Measurements from ENCODE around the gene CCND3. TPM values are rescaled to one million over a fixed set of nuclear protein-coding genes. Genes with fewer than 3 reads are reported as not detected.

The CCND3 gene
- total and polyA plus RNA-seq, 2 of the 8 experiments (the other 6 are each of a cell fraction or from before 2014, with no cell fraction given) = 30.6 to 32.9 TPM

DNA sequence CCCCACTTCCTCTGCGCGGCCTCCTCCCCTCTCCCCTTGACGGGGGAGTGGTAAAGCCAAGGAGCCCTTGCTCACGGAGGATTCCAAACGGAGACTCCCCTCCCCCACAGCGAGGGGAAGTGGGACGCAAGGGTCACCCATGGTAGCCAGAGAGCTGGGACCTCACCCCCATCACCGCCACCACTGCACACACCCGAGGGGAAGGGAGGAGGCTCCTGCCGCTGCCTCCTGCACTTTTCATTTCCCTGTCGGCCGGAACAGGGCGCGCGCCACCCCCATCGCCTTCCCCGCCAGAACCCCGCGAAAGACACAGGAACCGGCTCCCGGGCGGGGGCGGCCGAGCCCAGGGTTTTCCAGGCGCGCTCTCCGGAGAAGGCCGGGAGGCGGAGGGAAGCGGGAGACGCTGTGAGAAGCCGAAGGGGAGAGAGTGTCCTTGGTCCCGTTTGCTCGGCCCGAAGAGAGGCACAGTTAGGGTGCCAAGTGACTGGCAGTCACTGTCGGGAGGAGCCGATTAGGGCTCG, 789 bp downstream of the CCND3 start:
- Histone ChIP-seq H4K20me1 (replicated peaks in 1 of 2; ENCODE audit: control insufficient read depth in 1 of 2, insufficient read depth in 2 of 2, low read length in 2 of 2) (no peaks in the 10 kb centered on the region), H3K4me3 (ENCODE audit: extremely low read depth in 1 of 4, insufficient read depth in 2 of 4, low read depth in 3 of 4, low read length in 4 of 4) (peak overlapping the region; percentile 69 to 91 (median 84)), H3K36me3 (ENCODE audit: control insufficient read depth in 2 of 4, insufficient read depth in 4 of 4, low read length in 3 of 4) (peaks cover 0 to 2% (median 0%) of the 10 kb centered on the region in 4 experiments; a peak in 1 of 8 replicates), H3K14ac (ENCODE audit: insufficient read length) (no peak overlapping the region), H3K4ac (replicated peaks; ENCODE audit: insufficient read length, low read depth, low read length) (no peak overlapping the region), H3K27ac (ENCODE audit: low read depth, low read length) (no peak overlapping the region), H3K27me3 (replicated peaks in 1 of 4; ENCODE audit: control insufficient read depth in 3 of 4, extremely low read depth in 1 of 4, insufficient read depth in 3 of 4, low read length in 3 of 4) (no peaks in the 10 kb centered on the region), H4K91ac (replicated peaks; ENCODE audit: insufficient read length, low read length) (peak overlapping the region; percentile 36), H3K79me2 (ENCODE audit: control insufficient read depth in 1 of 2, insufficient read depth in 2 of 2, low read length in 2 of 2) (peaks cover 0 to 10% of the 10 kb centered on the region in 2 experiments; a peak in 1 of 4 replicates), H4K8ac (ENCODE audit: extremely low read depth, insufficient read depth, low read length) (no peak overlapping the region; the same call in 1 of the 2 replicates), H3K23me2 (ENCODE audit: low read depth, low read length) (peaks cover 17% of the 10 kb centered on the region), H3K56ac (replicated peaks; ENCODE audit: insufficient read length, low read depth, low read length) (peak overlapping the region; percentile 23), H3K23ac (ENCODE audit: insufficient read length) (no peak overlapping the region), H2BK15ac (ENCODE audit: low read length) (no peak overlapping the region), H2BK20ac (ENCODE audit: low read length) (0 out of 2 replicates have a peak overlapping the region, but pooled peaks have one; percentile 75), H4K5ac (ENCODE audit: insufficient read length, low read depth, low read length) (no peak overlapping the region), H2AFZ (ENCODE audit: low read length) (no peak overlapping the region), H3K9ac (replicated peaks in 1 of 4; ENCODE audit: extremely low read depth in 1 of 4, low read depth in 3 of 4, low read length in 3 of 4) (peak overlapping the region in 2 of 4 experiments; percentile 26 to 48; a peak in 4 of 7 replicates), H3K79me1 (ENCODE audit: low read depth, low read length) (peaks cover 2% of the 10 kb centered on the region; the same call in 1 of the 2 replicates), H2BK120ac (replicated peaks; ENCODE audit: low read depth, low read length) (no peak overlapping the region), H2BK12ac (ENCODE audit: low read depth, low read length) (peak overlapping the region; percentile 99; the same call in 1 of the 2 replicates), H3K18ac (ENCODE audit: extremely low read depth, low read length) (peak overlapping the region; percentile 55), H3K4me1 (replicated peaks in 1 of 4; ENCODE audit: control insufficient read depth in 3 of 4, insufficient read depth in 4 of 4, low read length in 3 of 4) (peaks cover 6 to 31% (median 23%) of the 10 kb centered on the region in 4 experiments), H2AK5ac (ENCODE audit: low read depth, low read length) (no peak overlapping the region), H3K4me2 (ENCODE audit: insufficient read depth in 1 of 2, low read depth in 2 of 2, low read length in 2 of 2) (peak overlapping the region; percentile 98 to 99), H3K9me3 (ENCODE audit: insufficient read depth in 2 of 2, low read depth in 1 of 2, low read length in 1 of 2) (no peaks in the 10 kb centered on the region), H2BK5ac (ENCODE audit: low read depth, low read length) (peak overlapping the region; percentile 63; the same call in 1 of the 2 replicates)
- ChIA-PET CTCF (ENCODE audit: partially characterized antibody) (interaction anchor here (0.6 to 13.7 kb wide), 11 partner anchors 8 to 606 kb away, joined by 3 to 219 read pairs (median 5); partner anchors contain the start of genes BYSL, MED20 and USP49), POLR2A (ENCODE audit: partially characterized antibody) (interaction anchor here (1.0 to 16.6 kb wide), 8 partner anchors 8 to 105 kb away, joined by 3 to 235 read pairs (median 6); partner anchors contain the start of genes BYSL, MED20 and TAF8)
- TF ChIP-seq PHF8 (conservative IDR thresholded peaks at IDR 0.05; ENCODE audit: low read depth, low read length) (0 out of 2 replicates have a peak, but pooled peaks have one; percentile 28), BACH1 (IDR thresholded peaks at IDR 0.05; ENCODE audit: low read length) (no peak), TEAD4 (IDR thresholded peaks at IDR 0.05; ENCODE audit: low read depth, low read length) (no peak), SIN3A (conservative IDR thresholded peaks at IDR 0.05 in 1 of 2, IDR thresholded peaks at IDR 0.05 in 1 of 2; ENCODE audit: low read depth in 1 of 2, low read length in 2 of 2) (peak in 1 of 2 experiments; percentile 57; a peak in 2 of 4 replicates), ASH2L (IDR thresholded peaks at IDR 0.05; ENCODE audit: low read length) (peak; percentile 68), RBBP5 (IDR thresholded peaks at IDR 0.05; ENCODE audit: borderline replicate concordance, low read depth, low read length) (0 out of 2 replicates have a peak, but pooled peaks have one; percentile 26)
- TF ChIP-seq, protein P1, sequence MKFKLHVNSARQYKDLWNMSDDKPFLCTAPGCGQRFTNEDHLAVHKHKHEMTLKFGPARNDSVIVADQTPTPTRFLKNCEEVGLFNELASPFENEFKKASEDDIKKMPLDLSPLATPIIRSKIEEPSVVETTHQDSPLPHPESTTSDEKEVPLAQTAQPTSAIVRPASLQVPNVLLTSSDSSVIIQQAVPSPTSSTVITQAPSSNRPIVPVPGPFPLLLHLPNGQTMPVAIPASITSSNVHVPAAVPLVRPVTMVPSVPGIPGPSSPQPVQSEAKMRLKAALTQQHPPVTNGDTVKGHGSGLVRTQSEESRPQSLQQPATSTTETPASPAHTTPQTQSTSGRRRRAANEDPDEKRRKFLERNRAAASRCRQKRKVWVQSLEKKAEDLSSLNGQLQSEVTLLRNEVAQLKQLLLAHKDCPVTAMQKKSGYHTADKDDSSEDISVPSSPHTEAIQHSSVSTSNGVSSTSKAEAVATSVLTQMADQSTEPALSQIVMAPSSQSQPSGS (IDR thresholded peaks at IDR 0.05; ENCODE audit: low read length) = no peak
- TF ChIP-seq, protein P2, sequence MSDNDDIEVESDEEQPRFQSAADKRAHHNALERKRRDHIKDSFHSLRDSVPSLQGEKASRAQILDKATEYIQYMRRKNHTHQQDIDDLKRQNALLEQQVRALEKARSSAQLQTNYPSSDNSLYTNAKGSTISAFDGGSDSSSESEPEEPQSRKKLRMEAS (IDR thresholded peaks at IDR 0.05) = 0 out of 2 replicates have a peak, but pooled peaks have one; percentile 2
- DNase-seq (ENCODE audit: low read depth in 1 of 2, low spot score in 2 of 2) (peak in 1 of 2 experiments; percentile 74), FAIRE-seq (no peak)
- WGBS, 2 experiments (ENCODE audit: extremely low coverage in 1 of 2, insufficient coverage in 1 of 2, insufficient read length in 1 of 2, insufficient replicate concordance in 2 of 2, low coverage in 1 of 2, low lambda C conversion rate in 2 of 2, missing lambda C conversion rate in 1 of 2) = 2% methylated on average over 34 of the region's 38 CpGs; no CpG with 5 or more reads in 1 of the 2 experiments

Data from H1 (cell line).